Measurements from ENCODE around the gene DHCR24.
A peak's percentile ranks its signal among the peaks of the same experiment; 100 is the strongest.

Gene DHCR24

DNA sequence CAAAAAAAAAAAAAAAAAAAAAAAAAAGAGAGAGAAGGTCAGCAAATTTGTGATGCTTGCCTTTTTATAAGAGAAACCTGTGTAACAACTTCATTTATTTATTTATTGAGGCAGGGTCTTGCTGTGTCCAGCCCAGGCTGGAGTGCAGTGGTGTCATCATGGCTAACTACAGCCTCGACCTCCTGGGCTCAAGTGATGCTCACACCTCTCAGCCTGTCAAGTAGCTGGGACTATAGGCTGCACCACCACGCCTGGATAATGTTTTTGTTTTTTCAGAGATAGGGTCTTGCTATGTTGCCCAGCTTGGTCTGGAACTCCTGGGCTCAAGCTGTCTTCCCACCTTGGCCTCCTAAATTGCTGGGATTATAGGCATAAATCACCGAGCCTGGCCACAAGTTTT, 42.4 kb downstream of the DHCR24 start:
- no peak for DNase-seq

DNA sequence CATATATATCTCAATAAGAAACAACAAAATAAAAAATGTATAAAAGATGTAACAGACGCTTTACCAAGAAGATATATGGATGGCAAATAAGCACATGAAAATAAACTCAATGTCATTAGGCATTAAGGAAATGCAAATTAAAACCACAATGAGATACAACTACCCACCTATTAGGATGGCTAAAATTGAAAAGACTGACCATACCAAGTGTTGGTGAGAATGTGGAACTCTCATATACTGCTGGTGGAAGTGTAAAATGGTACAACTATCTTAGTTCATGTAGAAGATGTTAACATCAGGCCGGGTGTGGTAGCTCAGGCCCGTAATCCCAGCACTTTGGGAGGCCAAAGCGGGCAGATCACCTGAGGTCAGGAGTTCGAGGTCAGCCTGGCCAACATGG, 43.5 kb downstream of the DHCR24 start:
- DNase-seq = no peak

DNA sequence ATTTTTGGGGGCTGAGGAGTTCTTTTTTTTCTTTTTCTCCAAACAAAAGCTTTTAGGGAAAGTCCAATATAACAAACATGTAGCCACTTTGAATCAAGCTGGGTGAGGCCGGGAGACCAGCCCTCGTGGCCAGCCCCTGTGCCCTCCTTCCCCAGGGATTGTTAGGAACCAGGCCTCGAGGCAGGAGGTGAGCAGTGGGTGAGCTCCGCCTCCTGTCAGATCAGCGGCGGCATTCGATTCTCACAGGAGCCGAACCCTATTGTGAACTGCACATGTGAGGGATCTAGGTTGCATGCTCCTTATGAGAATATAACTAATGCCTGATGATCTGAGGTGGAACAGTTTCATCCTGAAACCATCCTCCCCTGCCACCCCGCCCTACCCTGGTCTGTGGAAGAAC, 44.0 kb downstream of the DHCR24 start:
- DNase-seq = no peak

DNA sequence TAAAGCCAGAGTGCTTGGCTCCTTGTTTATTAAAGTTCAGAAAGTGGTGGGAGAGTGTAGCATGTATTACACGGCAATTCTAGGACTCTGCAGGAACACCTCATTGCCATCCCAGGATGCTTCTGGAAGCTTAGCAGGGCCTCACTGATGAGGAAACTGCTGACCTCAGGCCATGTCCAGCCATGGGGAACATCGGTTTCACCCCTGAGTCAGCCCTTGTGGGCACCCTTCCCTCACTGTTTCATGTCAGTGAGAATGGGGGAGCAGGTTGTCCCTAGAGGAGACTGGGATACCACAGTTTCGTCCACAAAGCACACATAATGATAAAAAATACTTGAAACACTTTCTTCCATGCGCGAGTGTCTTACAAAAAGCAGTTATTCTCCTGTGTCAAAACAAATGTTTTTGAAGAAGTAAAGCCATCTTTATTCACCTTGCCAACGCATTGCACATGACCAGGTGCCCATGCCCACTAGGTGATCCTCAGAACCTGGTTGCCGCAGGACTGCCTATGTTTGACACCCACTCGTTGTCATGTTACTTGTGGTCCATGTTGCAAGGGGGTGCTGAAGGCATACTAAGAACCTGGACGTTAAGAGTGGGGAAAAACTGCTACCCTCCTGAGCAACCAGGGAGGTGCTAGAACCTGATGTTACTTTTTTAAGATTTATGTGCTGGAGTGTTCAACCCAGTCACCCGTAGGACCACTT, 44.6 kb downstream of the DHCR24 start:
- no peak for DNase-seq

- DNase-seq = no peak
These were observed 47.2 kb downstream of the DHCR24 start for GRCh38 chr1:54839824-54840223.

GRCh38 chr1:54838565-54839180, 48.3 kb downstream of the DHCR24 start:
- DNase-seq = peak; percentile 14

- no peak for DNase-seq
These were observed 49.8 kb downstream of the DHCR24 start for GRCh38 chr1:54837002-54837853.

GRCh38 chr1:54836594-54836993, 50.4 kb downstream of the DHCR24 start:
- DNase-seq = no peak

GRCh38 chr1:54835970-54836369, 51.0 kb downstream of the DHCR24 start:
- no peak for DNase-seq

DNA sequence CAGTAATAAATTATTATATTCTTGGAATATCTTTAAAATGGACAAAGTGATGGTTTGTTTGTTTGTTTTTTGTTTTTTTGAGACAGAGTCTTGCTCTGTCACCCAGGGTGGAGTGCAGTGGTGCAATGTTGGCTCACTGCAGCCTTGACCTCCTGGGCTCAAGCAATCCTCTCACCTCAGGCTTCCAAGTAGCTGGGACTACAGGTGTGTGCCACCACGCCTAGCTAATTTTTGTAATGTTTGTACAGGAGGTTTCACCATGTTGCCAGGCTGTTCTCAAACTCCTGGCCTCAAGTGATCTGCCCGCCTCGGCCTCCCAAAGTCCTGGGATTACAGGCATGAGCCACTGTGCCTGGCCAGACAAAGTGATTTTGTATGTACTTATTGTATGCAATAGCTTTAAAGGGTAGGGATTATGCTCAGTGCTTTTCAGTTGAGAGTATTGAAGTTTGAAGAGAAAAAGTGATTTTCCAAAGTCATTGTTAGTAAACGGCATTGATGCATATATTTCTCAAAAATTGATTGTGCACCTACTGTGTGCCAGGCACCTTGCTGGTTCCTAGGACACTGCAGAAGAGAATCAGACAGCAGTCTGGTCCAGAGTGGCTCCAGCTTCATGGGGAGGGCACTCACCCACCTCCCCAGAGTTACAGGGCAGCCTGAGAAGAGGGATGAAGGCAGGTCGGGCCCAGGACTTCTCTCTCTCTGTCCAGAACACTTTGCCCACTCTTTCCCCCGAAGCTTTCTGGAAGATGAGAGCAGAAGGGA, 51.7 kb downstream of the DHCR24 start:
- DNase-seq = no peak

GRCh38 chr1:54834007-54834541, 52.9 kb downstream of the DHCR24 start:
- DNase-seq = no peak

DNA sequence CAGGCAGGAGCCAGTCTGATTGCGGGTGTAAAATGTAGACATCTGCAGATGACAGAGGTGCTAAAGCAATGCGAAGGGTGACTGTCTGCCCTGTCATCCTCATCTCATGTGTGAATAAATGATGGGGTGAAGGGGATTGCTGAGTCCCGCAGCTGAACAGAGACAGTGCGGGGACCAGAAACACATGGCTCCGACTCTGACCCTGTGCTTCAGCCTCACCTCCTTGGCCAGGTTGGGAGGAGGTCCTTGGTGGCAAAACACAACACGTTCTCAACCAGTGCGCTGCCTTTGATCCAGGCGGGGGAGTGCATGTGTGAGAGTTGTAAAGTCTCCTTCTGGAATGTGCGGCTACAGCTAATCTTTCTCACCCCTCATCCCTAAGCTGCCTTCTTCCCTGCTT, 53.9 kb downstream of the DHCR24 start:
- DNase-seq = no peak

GRCh38 chr1:54826226-54826816, 60.7 kb downstream of the DHCR24 start:
- DNase-seq = no peak

- no peak for DNase-seq
These were observed 61.3 kb downstream of the DHCR24 start for GRCh38 chr1:54825696-54826095.

DNA sequence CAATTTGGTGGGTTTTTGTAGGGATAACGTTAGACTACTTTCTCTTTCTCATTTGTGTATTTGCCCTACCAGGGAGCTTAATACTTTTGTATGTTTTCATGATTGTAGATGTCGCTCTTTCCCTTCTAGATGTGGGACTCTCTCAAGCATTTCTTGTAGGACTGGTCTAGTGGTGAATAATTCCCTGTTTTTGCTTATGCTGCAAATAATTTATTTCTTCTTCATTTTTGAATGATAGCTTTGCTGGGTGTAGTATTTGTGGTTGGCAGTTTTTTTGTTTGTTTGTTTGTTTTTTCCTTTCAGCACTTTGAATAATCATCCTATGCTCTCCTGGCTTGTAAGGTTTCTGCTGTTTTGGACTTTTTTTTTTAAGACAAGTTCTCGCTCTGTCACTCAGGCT, 63.3 kb downstream of the DHCR24 start:
- DNase-seq = no peak

DNA sequence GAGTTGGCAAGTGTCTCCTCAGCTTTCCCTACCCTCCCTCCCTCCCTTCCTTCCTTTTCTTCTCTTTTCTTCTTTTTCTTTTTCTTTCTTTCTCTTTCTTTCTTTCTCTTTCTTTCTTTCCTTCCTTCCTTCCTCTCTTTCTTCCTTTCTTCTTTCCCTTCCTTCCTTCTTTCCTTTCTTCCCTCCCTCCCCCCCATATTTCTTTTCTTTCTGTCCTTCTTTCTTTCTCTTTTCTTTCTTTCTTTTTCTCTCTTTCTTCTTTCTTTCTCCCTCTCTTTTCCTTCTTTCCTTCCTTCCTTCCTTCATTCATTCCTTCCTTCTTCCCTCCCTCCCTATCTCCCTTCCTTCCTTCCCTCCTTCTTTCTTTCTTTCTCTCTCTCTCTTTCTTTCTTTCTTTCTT, 67.3 kb downstream of the DHCR24 start:
- no peak for DNase-seq

DNA sequence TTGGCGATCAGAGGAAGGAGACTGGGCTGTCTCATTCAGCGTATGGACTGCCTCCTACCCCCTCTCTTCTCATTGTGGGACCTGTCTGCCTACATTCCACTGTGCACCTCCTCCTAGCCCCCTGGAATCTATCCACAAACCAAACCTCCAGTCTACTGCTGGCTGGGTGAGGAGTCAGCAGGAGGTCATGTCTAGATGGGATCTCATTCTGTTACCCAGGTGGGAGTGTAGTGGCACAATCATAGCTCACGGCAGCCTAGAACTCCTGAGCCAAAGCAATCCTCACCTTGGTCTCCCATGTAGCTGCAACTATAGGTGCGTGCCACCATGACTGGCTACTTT, 67.8 kb downstream of the DHCR24 start:
- DNase-seq = no peak

GRCh38 chr1:54818461-54819194, 68.4 kb downstream of the DHCR24 start:
- no peak for DNase-seq

DNA sequence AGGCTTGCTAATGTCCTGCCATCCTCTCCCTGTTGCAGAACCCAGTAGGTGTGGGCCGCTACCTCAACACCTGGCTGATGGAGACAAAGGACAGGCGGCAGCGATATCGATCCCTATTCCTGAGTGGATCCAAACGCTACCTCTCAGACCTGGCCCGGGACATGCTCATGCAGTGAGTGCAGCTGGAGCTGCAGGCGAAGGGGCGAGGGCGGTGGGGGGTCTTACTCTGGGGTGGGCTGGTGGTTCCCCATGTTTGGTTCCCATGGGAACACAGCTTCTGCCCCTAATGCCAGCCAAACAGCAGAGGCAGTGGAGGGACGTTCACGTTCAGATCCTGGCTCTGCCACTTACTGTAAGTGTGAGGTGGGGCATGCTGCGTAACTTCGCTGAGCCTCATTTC, 70.0 kb downstream of the DHCR24 start:
- no peak for DNase-seq

- no peak for DNase-seq
These were observed 70.9 kb downstream of the DHCR24 start for GRCh38 chr1:54816130-54816529.

DNA sequence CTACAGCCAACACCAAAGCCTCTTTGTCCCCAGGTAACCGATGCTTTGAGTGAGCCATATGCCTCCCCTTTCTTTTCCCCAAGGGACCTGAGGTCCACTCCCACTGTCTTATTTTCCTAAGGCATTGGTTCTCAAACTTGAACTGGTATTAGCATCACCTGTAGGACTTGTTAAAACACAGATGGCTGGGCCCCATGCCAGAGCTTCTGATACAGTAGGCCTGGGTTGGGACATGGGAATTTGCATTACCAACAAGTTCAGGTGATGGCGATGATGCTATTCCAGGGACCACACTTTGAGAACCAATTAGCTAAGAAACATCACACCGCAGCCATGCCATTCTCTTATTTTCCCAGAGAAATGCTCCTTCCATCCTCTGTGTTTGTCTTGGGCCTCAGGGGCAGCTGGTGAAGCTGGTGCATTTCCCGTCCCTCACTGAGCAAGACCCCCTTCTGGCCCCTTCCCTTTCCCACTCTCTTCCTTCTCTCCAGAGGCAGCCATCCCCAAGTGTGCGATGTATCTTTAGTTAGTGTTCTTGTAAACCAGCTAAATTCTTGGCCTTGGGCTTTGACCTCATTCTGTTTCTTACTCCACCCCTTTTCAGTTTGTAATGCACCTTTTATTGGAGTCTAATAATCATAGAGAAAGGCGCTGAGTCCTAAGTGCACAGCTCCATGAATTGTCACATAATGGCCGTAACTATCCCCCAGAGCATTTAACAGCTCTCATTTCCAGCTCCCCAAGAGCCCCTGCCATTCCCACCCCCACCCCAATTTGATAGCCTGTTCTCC, 71.7 kb downstream of the DHCR24 start:
- DNase-seq = peak; percentile 31

Data from NCI-H82 (cell line).